SHP77 treated with DMSO at 0.1 percent for 48 hours (cell line): Measurements from ENCODE around the gene DENND1A.
"Not testable (repeated sequence)": the region's sequence is repeated elsewhere in the genome, so short reads cannot be mapped to it uniquely, and the experiment has no call there.

Experiments used
- DNase-seq: peaks from one replicate; lab custom pipeline; 2025; lab: John Stamatoyannopoulos, UW

Gene DENND1A, protein sequence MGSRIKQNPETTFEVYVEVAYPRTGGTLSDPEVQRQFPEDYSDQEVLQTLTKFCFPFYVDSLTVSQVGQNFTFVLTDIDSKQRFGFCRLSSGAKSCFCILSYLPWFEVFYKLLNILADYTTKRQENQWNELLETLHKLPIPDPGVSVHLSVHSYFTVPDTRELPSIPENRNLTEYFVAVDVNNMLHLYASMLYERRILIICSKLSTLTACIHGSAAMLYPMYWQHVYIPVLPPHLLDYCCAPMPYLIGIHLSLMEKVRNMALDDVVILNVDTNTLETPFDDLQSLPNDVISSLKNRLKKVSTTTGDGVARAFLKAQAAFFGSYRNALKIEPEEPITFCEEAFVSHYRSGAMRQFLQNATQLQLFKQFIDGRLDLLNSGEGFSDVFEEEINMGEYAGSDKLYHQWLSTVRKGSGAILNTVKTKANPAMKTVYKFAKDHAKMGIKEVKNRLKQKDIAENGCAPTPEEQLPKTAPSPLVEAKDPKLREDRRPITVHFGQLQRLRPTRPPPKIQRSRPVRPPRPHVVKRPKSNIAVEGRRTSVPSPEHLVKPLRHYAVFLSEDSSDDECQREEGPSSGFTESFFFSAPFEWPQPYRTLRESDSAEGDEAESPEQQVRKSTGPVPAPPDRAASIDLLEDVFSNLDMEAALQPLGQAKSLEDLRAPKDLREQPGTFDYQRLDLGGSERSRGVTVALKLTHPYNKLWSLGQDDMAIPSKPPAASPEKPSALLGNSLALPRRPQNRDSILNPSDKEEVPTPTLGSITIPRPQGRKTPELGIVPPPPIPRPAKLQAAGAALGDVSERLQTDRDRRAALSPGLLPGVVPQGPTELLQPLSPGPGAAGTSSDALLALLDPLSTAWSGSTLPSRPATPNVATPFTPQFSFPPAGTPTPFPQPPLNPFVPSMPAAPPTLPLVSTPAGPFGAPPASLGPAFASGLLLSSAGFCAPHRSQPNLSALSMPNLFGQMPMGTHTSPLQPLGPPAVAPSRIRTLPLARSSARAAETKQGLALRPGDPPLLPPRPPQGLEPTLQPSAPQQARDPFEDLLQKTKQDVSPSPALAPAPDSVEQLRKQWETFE

DNA sequence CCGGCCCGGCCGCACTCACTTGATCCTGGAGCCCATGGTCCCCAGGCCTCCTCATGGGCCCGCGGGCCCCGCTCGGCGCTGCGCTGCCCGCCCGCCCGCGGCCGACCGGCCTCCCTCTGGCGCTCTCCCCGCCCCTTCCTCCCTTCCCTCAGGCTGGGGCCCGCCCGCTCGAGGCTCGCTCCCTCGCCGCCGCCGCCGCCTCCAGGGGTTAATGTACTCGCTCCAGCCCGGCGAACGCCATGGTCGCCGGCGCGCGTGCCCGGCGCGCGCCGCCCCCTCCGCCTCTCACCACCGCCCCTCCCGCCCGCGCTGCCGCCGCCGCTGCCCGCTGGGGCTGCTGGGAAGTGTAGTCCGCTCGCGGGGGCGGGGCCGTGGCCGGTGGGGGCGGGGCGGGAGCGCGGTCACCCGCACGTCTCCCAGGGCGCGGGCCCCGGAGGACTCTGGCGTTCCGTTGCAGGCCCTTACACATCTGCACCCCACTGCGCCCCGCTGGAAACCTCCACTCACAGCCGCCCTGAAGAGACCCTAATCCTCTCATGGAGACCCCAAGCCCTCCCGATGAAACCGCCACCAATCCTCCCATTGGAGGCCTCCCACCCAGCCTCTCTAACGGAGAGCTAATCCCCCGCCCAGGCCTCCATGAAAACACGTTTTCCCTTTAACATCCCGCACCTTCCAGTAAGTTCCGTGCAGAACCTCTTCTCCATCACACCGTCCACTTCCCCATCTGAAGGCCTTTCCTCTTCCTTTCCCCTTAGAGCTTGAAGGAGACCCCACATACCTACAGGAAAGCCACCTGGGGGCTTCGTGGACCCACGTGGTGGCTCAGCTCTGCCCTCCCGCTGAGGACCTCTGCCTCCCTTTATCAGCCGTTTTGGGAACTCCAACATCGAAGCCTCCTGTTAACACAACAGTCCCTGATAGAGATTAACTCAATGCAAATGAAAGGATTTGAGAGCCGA is at the start of gene DENND1A:
Gene DENND1A (minus strand): TSS at position 257 of the 962 bp plus-strand sequence. CDS start 221 bp downstream, at position 36.
- peak; percentile 82 for DNase-seq

DNA sequence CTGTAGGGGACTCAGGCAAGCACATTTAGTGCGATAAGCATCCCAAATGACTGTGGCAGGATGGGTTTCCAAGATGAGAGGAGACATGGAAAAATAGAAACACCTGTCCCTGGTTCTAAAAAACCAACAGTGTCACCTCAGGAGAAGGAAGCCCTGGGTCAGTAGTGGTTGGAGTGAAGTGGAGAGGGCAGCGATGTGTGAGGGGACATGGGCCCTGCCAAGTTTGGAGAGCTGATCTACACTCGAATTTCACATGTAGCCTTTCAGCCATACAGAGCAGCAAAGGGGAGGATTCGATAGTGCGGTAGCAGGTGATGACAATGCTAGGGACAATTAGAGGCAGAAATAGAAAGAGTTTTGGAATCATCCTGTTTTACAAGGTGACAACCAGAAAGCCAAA is 49.1 kb upstream of the DENND1A start:
- DNase-seq, result no peak

DNA sequence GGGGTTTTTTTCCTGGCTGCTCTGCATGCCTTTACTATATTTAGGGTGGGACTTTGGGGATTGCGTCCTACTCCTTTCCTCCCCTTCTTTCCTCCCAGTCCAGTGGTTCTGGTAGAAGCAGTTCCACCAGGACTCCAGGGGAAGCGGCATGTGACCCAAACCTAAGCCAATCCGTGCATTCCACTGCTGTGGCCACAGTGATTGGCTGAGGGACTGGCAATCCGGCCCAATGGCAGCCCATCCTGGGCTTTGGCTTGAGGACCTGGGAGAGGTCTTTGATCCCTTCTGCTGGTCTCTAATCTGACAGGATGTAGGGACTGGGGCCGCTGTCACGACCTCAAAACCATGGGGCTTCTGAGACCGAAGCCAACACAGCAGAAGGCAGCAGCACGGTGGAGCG is 46.7 kb upstream of the DENND1A start:
- not testable (repeated sequence) for DNase-seq

DNA sequence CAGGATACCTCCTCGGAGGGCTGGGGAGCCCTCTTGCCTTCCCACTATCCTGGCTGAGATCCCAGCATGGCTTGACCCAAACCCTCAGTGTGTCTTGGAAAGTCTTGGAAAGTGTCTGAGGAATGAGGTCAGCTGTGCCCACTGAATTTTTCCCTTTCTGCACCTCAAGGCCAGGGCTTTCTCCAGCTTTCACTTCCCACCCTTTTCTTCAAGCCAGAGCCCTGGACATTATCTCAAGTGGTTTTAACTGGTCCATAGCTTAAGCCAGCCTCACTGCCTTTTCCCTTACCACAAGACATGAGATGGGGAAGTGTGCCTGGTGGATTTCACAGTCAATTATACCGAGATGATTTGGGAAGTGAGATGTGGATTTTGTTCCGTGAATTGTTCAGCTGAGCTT is 45.9 kb upstream of the DENND1A start:
- no peak for DNase-seq

DNA sequence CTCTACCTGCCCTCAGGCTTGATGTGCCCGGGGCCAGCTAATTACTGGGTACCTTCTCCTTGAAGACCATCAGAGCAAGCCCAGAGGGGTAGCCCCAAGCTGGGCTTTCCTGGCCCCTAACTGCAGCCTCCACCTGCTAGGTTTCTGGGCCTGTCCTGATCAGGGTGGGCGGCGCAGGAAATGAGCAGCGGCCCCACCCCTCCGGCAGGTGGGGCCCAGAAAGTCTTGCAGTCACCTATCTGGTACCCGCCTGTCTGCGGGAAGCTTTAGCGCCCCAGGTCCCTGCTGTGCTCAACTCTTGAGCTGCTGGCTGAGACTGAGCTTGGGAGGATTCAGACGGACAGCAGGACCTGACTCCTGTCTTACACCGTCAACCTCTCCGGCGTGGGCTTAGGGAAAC is 44.5 kb upstream of the DENND1A start:
- no peak for DNase-seq

DNA sequence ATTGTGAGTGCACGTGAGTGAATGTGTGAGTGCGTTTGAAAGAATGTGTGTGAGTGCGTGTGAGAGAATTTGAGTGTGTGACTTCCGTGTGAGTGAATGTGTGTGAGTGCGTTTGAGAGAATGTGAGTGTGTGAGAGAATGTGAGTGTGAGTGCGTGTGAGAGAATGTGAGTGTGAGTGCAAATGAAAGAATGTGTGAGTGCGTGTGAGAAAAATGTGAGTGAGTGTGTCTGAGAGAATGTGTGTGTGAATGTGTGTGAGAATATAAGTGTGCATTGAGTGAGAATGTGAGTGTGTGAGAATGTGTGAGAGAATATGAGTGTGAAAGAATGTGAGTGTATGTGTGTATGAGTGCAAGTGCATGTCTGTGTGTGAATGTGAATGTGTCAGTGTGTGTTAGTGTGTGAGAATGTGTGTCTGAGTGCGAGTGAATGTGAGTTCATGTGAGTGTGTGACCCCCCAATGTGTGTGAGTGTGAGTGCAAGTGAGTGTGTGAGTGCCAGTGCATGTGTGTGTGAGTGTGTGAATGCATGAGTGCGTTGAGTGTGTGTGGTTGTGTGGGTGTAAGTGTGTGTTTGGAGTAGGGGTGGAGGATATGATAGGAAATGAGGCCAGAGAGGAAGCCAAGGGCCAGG is 43.8 kb upstream of the DENND1A start:
- DNase-seq, result no peak

DNA sequence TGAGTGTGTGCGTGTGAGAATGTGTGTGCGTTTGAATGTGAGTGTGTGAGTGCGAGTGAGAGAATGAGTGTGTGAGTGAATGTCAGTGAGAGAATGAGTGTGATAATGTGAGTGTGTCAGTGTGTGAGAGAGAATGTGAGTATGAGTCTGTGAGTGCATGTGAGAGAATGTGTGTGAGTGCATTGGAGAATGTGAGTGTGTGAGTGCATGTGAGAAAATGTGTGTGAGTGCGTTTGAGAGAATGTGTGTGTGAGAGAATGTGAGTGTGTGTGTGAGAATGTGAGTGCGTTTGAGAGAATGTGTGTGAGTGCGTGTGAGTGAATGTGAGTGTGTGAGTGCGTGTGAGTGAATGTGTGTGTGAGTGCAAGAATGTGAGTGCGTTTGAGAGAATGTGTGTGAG is 42.7 kb upstream of the DENND1A start:
- DNase-seq, result no peak

DNA sequence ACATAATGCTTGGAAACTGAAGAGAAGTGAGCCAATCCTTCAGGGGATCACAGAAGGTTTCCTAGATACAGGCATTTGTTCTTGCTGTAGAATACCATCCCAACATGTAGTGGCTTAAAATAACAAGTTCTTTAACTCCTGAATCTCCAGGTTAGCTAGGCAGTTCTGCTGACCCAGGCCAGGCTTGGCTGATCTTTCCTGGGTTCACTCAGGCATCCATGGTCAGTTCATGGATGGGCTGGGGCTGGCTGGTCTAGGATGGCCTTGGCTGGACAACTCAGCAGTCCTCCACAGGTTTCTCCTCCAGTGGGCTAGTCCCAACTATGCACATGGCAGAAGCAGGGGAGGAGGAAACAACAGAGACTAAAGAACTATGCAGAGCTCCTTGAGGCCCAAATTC is 37.4 kb upstream of the DENND1A start:
- no peak for DNase-seq

DNA sequence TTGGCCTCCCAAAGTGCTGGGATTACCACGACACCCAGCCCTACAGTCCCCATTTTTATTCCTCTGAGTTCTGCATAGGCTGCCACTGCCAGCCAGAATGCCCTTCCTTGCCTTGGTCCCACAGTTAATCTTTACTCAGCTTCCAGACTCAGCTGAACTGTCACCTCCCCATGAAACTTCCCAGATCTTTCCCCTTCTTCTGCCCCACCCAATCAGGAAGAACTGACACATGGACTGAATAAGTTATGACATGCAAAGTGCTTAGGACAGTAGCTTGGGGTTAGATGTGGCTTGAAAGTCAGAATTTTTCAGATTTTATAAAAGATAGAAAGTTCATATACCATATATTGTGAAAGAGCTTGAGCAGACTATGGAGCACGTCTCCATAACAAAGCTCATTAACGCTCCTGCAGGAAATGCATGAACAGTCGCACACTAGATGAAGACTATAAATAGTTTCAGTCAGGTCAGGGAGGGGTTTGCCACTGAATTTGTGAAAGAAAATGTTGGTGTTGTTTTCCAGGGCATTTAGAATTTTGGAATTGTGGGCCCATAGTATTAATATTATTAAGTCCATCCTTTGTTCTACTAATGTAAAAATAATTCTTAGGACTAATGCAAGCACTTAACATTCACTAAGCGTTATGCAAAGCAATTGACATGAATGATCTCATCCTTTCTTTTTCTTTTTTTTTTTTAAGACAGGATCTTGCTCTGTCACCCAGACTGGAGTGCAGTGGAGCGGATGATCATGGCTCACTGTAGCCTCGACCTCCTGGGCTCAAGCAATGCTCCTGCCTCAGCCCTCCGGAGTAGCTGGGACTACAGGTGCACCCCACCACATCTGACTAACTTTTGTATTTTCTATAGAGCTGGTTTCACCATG is 36.1 kb upstream of the DENND1A start:
- DNase-seq, result no peak

DNA sequence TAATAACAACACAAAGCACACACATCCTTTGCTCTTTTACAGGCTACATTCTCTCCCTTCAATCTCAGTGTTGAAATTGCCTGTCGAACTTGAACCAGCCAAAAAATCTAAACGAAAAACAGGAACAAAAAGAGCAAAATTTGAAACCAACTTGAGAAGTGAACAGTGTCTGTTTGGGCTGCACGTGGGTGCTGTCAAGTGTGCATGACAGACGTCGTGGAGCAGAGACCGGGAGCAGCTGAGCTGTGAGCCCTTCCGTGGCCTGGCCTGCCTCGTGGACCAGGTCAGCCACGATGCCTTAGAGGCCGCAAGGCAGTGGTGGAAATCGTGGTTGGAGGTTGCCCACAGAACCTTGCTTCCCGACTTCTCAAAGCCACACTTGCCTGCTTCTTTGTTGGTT is 34.8 kb upstream of the DENND1A start:
- no peak for DNase-seq

DNA sequence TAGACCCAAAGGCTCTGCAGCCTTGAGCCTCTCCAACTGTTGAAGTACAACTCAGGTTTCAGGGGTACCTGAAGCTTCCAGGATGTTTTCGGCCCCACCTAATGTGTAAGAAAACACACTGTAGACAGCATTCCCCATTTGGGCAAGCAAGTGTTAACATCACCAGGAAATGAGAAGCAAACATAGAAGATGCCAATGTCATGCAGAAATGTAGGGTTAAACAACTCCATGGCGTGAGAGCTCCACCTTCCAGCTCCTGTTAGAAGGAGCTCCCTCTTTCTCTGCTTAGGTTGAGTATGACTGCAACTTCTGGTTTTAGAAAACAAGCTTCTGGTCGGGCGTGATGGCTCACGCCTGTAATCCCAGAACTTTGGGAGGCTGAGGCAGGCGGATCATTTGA is 31.0 kb upstream of the DENND1A start:
- DNase-seq, result no peak

DNA sequence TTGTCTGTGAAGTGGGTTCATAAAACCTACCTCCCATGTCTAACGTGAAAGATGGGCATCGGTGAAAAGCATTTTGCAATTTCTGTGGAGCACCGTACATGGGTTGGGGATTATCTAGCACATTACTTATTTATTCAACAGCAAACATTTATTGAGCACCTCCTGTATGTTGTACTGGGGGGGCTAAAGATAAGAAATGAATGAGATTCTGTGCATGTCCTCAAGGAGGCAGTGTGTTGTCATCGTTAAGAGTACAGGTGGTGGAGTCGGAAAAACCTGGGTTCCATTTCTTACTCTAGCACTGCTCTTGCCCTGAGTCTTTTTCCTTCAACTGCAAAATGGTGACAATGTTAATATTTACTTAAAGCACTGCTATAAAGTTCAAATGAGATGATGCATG is 30.4 kb upstream of the DENND1A start:
- DNase-seq, result no peak

DNA sequence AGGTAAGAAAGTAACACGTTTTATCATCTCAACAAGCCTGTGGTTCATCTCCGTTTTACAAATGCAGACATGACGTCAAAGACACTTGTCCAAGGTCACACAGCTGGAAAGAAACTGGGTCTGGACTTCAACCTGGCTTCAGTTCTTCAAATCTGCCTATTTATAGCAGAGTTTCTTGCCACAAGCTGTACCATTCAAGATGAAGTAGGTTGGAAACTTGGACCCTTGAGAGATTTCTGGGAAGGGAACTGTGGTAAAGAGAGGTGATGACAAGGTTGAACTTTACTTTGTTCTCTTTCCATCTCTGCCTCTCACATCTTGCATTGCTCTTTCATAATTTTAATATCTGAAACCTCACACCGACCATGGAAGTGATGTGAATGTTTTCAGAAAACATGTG is 29.9 kb upstream of the DENND1A start:
- DNase-seq, result no peak

DNA sequence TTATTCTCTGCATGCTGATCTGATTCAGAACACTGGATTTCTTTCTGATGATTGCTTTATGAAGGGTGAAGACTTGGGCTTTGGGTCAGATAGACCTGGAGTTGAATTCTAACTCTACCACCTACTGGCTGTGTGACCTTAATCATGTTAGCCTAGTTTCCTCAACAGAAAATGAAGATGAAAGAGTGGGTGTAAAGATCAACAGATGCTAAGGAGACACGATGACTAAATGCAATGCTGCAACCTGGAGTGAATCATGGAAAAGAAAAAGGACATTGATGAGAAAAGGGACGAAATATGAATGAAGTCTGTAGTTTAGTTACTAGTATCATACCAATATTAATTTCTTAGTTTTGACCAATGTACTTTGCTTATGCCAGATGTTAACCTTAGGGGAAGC is 27.8 kb upstream of the DENND1A start:
- DNase-seq, result no peak

DNA sequence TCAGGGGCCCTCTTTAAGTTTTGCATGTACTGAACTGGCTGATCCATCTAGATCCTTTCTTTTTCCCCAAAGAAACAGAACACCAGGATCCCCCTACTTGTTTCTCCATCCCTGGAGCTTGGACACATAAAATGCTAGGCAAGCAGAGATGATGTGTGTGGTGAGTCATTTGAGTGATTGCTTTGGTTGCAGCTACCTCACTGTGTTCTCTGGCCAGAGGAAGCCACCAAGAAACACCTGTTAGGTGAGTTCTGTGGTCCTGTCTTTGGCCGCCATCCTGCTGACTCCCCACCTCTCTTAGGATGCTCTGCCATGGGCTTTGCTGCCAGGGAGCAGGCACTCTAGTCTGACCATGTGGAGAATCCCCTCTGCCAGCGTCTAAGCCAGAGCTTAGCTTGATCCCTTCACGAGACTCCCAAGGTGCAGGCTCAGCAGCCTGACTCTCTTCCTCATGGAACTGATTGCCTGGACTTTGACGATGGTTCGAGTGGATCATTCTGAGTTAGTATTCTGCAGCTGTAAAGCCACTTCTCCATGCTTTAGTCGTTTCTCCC is 27.3 kb upstream of the DENND1A start:
- DNase-seq, result no peak

DNA sequence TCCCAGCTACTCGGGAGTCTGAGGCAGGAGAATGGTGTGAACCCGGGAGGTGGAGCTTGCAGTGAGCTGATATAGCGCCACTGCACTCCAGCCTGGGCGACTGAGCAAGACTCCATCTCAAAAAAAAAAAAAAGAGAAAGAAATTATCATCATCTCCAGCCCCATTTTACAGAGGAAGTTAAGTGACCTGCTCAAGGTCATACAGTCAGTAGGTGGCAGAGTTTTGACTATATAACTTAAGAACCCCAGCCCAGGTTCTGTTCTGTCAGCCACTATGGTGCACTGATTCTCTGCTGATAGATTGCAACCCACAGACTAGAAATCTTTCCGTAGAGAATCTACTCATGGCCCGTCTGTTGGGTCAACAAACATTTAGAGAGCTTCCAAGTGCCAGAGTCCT is 25.7 kb upstream of the DENND1A start:
- DNase-seq, result no peak

DNA sequence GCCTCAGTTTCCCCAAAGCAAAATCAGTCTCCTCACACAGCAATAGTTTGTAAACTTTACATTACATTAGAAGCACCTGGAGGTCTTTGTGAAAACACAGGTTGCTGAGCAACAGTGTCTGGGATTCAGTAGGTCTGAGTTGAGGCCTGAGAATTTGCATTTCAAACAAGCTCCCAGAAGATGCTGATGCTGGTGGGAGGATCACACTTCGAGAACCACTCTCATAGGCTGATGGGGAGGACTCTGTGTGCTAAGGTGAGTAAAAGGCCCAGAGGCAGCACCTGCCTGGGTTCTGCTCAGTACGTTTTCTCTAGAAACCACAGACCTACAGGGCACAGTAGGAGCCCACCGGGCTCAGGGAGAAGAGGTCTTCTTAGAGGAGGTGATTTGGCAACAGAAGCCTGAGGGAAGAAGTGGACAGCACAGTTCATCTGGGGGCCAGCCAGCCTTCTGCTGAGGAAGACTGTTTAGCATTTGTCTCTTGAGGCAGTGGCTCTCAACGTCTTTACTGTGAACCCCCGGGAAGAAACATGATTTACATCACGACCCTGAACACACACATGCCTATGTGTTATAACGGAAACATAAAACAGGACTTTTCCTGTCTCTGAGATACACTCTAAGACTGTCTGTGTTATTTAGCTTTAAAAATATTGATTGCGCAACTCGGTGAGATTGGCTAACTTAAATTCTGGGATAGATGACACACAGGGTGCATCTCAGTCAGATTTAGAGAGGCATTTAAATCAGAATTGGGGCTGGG is 24.8 kb upstream of the DENND1A start:
- no peak for DNase-seq

DNA sequence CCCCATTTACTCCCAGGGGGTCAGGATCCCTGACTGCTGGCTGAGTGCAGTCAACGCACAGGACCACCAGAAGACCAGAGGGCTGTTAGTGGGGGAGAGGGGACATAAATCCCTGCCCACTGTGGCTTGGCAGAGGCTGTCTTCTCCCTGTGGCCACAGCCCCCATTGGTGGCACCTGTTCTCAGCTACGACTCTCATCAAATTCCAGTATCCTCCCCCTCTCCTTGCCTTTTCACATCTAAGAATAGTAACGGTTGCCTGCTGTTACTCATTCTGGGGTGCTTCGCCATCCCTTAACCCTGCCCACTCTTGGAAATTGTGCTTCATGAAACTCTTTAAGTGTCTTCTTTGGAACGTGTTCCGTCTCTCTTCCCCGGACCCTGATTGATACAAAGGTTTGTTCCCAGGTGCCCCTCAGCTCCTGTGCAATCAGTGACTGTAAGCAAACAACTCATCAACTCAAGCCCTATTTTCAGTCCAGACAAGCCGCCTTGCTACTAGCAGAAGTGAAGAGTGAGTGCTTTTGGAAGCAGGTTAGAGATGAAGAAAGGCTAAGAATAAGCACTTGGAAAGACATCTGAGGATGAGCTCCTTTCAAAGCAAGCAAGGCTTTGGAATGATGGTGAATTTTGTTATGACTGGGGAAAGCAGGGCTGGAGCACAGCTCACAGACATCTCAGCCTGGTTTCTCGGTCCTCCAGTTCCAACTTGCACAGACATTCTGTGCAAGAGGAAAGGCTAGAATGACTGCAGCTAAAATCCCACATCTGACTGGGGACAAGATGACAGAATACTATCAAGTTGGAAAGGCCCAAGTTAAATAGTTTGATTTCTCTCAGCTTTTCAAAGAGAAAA is 22.9 kb upstream of the DENND1A start:
- no peak for DNase-seq
